ENCODE results near the gene ADCY10.

- TF ChIP-seq POLR2A (IDR thresholded peaks at IDR 0.05; ENCODE audit: low read depth, low read length): no peak
- TF ChIP-seq TAF1 (IDR thresholded peaks at IDR 0.05; ENCODE audit: borderline replicate concordance, low read depth, low read length): no peak
These were observed 53.6 kb downstream of the ADCY10 start for GRCh38 chr1:167860231-167860923.
